Loucy (cell line): ENCODE data around the gene PDE4C.

Source experiments
- H2AFZ ChIP-seq: fragments of 200-600 bp; sonication (generic); 2 replicates; pipeline ENCODE4 v1.6.0; 2016; ENCODE audit warnings: antibody characterized with exemption, mild to moderate bottlenecking, low read length, moderate library complexity
- H3F3A ChIP-seq: fragments of 200-600 bp; 2 replicates; pipeline ENCODE4 v1.6.0; 2016; ENCODE audit warnings: antibody characterized with exemption, low read depth, mild to moderate bottlenecking
- H3K27me3 ChIP-seq: fragments of 200-600 bp; sonication (generic); 2 replicates; pipeline ENCODE4 v1.6.1; 2014; ENCODE audit warnings: low read length, mild to moderate bottlenecking; ENCODE audit not compliant: insufficient read depth, poor library complexity, severe bottlenecking
- H3K36me3 ChIP-seq: fragments of 200-600 bp; sonication (generic); 2 replicates; pipeline ENCODE4 v1.6.1; 2016; ENCODE audit warnings: low read length; ENCODE audit not compliant: insufficient read depth
- H3K4me1 ChIP-seq: fragments of 200-600 bp; sonication (generic); 2 replicates; pipeline ENCODE4 v1.5.1; 2014; ENCODE audit warnings: low read length, mild to moderate bottlenecking; ENCODE audit not compliant: insufficient read depth, poor library complexity, severe bottlenecking
- H3K4me2 ChIP-seq: fragments of 200-600 bp; sonication (generic); 2 replicates; pipeline ENCODE4 v1.6.0; 2014; ENCODE audit warnings: antibody characterized with exemption, low read length, low read depth, mild to moderate bottlenecking; ENCODE audit not compliant: poor library complexity, severe bottlenecking
- H3K4me3 ChIP-seq: fragments of 200-600 bp; sonication (generic); 2 replicates; pipeline ENCODE4 v1.5.1; 2014; ENCODE audit warnings: low read length, mild to moderate bottlenecking, mixed read lengths; ENCODE audit not compliant: poor library complexity, severe bottlenecking
- H3K79me2 ChIP-seq: fragments of 200-600 bp; sonication (generic); 2 replicates; pipeline ENCODE4 v1.6.1; 2014; ENCODE audit warnings: low read length; ENCODE audit not compliant: insufficient read depth
- H3K9ac ChIP-seq: fragments of 200-600 bp; sonication (generic); 2 replicates; pipeline ENCODE4 v1.6.0; 2014; ENCODE audit warnings: mild to moderate bottlenecking, low read depth, low read length, moderate library complexity; ENCODE audit not compliant: poor library complexity, severe bottlenecking
- H3K9me2 ChIP-seq: fragments of 200-600 bp; sonication (generic); replicated peaks from 2 replicates; pipeline ENCODE4 v1.6.1; 2016; ENCODE audit warnings: low read depth, low read length, mixed read lengths
- H3K9me3 ChIP-seq: fragments of 200-600 bp; sonication (generic); 2 replicates; pipeline ENCODE4 v1.6.1; 2014; ENCODE audit warnings: mild to moderate bottlenecking, antibody characterized with exemption, low read length, low read depth; ENCODE audit not compliant: insufficient read depth
- H4K20me1 ChIP-seq: fragments of 200-600 bp; sonication (generic); 2 replicates; pipeline ENCODE4 v1.6.0; 2014; ENCODE audit warnings: antibody characterized with exemption, low read length, mild to moderate bottlenecking; ENCODE audit not compliant: insufficient read depth, poor library complexity, severe bottlenecking
- EZH2phosphoT487 ChIP-seq: fragments of 200-600 bp; IDR thresholded peaks from 2 replicates; pipeline ENCODE4 v1.6.1; 2018; ENCODE audit warnings: antibody characterized with exemption, mild to moderate bottlenecking, moderate library complexity, borderline replicate concordance
- TF ChIP-seq, protein P1 (sequence below): fragments of 200-600 bp; sonication (generic); conservative IDR thresholded peaks from 2 replicates; pipeline ENCODE4 v1.5.1; 2014; ENCODE audit warnings: mild to moderate bottlenecking, antibody characterized with exemption, low read length

The PDE4C gene

GRCh38 chr19:18251587-18252369 is 25.5 kb upstream of the PDE4C start:
- H3K9me2 ChIP-seq, result no peaks in the 10 kb centered on the region
- H3K9me3 ChIP-seq, result no peaks in the 10 kb centered on the region
- H3K4me2 ChIP-seq, result no peak overlapping the region
- TF ChIP-seq, protein P1, sequence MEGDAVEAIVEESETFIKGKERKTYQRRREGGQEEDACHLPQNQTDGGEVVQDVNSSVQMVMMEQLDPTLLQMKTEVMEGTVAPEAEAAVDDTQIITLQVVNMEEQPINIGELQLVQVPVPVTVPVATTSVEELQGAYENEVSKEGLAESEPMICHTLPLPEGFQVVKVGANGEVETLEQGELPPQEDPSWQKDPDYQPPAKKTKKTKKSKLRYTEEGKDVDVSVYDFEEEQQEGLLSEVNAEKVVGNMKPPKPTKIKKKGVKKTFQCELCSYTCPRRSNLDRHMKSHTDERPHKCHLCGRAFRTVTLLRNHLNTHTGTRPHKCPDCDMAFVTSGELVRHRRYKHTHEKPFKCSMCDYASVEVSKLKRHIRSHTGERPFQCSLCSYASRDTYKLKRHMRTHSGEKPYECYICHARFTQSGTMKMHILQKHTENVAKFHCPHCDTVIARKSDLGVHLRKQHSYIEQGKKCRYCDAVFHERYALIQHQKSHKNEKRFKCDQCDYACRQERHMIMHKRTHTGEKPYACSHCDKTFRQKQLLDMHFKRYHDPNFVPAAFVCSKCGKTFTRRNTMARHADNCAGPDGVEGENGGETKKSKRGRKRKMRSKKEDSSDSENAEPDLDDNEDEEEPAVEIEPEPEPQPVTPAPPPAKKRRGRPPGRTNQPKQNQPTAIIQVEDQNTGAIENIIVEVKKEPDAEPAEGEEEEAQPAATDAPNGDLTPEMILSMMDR, result peak; percentile 99
- no peak for TF ChIP-seq EZH2phosphoT487
- H3K79me2 ChIP-seq, result no peaks in the 10 kb centered on the region
- no peak overlapping the region for H3K9ac ChIP-seq
- H3K27me3 ChIP-seq, result no peaks in the 10 kb centered on the region
- no peaks in the 10 kb centered on the region for H3K36me3 ChIP-seq
- no peak overlapping the region for H3K4me3 ChIP-seq
- no peak overlapping the region for H2AFZ ChIP-seq
- H3F3A ChIP-seq, result no peaks in the 10 kb centered on the region
- H3K4me1 ChIP-seq, result no peaks in the 10 kb centered on the region
- no peaks in the 10 kb centered on the region for H4K20me1 ChIP-seq

DNA sequence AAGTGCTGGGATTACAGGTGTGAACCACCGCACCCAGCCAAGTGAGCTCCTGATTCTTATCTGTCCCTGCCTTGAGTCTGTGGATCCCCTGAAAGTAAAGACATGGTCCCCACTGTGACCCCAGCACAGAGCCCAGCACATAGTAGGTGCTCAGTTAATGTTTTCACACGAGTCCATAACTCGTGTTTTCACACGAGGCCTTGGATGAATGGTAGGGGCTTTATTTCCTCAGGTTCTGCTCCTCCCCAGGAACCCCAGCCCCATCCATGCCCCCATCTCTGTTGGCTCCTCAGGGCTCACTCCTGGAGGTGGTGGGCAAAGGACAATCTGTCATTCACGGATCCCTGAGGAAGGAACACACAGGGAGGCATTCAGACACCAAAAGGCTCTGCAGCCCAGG is 23.6 kb upstream of the PDE4C start:
- Histone ChIP-seq H2AFZ (no peak overlapping the region), H3K9ac (no peak overlapping the region), H3K4me2 (no peak overlapping the region), H3K9me2 (no peaks in the 10 kb centered on the region), H3K79me2 (no peaks in the 10 kb centered on the region), H3K4me3 (no peak overlapping the region), H4K20me1 (no peaks in the 10 kb centered on the region), H3K4me1 (no peaks in the 10 kb centered on the region), H3K27me3 (no peaks in the 10 kb centered on the region), H3F3A (no peaks in the 10 kb centered on the region), H3K36me3 (no peaks in the 10 kb centered on the region), H3K9me3 (no peaks in the 10 kb centered on the region)
- TF ChIP-seq, protein P1, result no peak
- no peak for TF ChIP-seq EZH2phosphoT487

DNA sequence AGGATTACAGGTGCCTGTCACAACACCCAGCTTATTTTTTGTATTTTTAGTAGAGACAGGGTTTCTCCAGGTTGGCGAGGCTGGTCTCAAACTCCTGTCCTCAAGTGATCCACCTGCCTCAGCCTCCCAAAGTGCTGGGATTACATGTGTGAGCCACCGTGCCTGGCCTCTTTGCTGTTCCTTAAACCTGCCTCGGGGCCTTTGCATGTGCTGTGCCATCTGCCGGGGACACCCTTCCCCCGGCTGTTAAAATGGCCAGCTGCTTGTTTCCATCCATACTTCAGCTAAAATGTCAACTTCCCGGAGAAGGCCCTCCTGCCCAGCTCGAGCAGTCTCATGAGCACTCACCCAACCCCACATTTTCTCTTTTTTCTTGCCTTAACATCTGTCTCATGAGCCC is 19.1 kb upstream of the PDE4C start:
- Histone ChIP-seq H3K4me1 (no peaks in the 10 kb centered on the region), H3K4me3 (no peak overlapping the region), H3K79me2 (no peaks in the 10 kb centered on the region), H4K20me1 (no peaks in the 10 kb centered on the region), H3K9ac (no peak overlapping the region), H3K9me3 (no peaks in the 10 kb centered on the region), H2AFZ (no peak overlapping the region), H3K4me2 (no peak overlapping the region), H3K9me2 (no peaks in the 10 kb centered on the region), H3F3A (no peaks in the 10 kb centered on the region), H3K36me3 (no peaks in the 10 kb centered on the region), H3K27me3 (no peaks in the 10 kb centered on the region)
- no peak for TF ChIP-seq EZH2phosphoT487
- TF ChIP-seq, protein P1, result no peak
